Tibial nerve (tissue), 4 donors: ENCODE measurements around the gene RETREG1.
"Not testable (repeated sequence)": the region's sequence is repeated elsewhere in the genome, so short reads cannot be mapped to it uniquely, and the experiment has no call there.

ENCODE experiments used
- EP300 ChIP-seq, 2 donors: sonication (generic); formaldehyde crosslinking; IDR thresholded peaks; one replicate each; pipeline ENCODE4 v1.6.1; 2017; ENCODE audit warnings: antibody characterized with exemption in 2 of 2, mild to moderate bottlenecking in 1 of 2
- POLR2A ChIP-seq, 2 donors: fragments of 450-650 bp; IDR thresholded peaks; one replicate each; pipeline ENCODE4 v1.6.1; 2017; ENCODE audit warnings: antibody characterized with exemption in 2 of 2, mild to moderate bottlenecking in 2 of 2, moderate library complexity in 2 of 2
- TF ChIP-seq, protein P1 (sequence below), 5 experiments: fragments of 200-600 bp in 3 of 5; fragments of 450-650 bp in 2 of 5; sonication (generic) in 3 of 5; IDR thresholded peaks; one replicate each; pipeline ENCODE4 v1.5.1; 2016 to 2019; ENCODE audit warnings: antibody characterized with exemption in 5 of 5, mild to moderate bottlenecking in 3 of 5, moderate library complexity in 2 of 5

DNA sequence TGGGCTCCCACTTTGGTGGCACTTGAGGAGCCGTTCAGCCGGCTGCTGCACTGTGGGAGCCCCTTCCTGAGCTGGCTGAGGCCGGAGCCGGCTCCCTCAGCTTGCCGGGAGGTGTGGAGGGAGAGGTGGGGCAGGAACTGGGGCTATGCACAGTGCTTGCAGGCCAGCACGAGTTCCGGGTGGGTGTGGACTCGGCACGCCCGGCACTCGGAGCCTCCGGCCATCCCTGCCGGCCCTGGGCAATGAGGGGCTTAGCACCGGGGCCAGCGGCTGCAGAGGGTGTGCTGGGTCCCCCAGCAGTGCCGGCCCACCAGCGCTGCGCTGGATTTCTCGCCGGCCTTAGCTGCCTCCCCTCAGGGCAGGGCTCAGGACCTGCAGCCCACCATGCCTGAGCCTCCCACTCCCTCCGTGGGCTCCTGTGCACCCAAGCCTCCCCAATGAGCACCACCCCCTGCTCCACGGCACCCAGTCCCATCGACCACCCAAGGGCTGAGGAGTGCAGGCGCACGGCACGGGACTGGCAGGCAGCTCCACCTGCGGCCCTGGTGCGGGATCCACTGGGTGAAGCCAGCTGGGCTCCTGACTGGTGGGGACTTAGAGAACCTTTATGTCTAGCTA is 180.6 kb downstream of the RETREG1 start:
- TF ChIP-seq, protein P1, sequence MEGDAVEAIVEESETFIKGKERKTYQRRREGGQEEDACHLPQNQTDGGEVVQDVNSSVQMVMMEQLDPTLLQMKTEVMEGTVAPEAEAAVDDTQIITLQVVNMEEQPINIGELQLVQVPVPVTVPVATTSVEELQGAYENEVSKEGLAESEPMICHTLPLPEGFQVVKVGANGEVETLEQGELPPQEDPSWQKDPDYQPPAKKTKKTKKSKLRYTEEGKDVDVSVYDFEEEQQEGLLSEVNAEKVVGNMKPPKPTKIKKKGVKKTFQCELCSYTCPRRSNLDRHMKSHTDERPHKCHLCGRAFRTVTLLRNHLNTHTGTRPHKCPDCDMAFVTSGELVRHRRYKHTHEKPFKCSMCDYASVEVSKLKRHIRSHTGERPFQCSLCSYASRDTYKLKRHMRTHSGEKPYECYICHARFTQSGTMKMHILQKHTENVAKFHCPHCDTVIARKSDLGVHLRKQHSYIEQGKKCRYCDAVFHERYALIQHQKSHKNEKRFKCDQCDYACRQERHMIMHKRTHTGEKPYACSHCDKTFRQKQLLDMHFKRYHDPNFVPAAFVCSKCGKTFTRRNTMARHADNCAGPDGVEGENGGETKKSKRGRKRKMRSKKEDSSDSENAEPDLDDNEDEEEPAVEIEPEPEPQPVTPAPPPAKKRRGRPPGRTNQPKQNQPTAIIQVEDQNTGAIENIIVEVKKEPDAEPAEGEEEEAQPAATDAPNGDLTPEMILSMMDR (IDR thresholded peaks at IDR 0.05), result not testable (repeated sequence)
- not testable (repeated sequence) for TF ChIP-seq EP300, POLR2A (IDR thresholded peaks at IDR 0.05)
